GM08714 (cell line): ENCODE data around the gene FAHD1.
"Not testable (repeated sequence)": the region's sequence is repeated elsewhere in the genome, so short reads cannot be mapped to it uniquely, and the experiment has no call there.

Experiments used
- H3K4me3 ChIP-seq: fragments of 200-500 bp; sonication (Bioruptor generic); 2 replicates; pipeline ENCODE4 v1.5.1; 2014; ENCODE audit warnings: mild to moderate bottlenecking, low read length, inconsistent platforms
- ZNF274 ChIP-seq: IDR thresholded peaks from 2 replicates; pipeline ENCODE4 v1.6.1; 2012; ENCODE audit warnings: mild to moderate bottlenecking, low read depth, low read length

FAHD1 gene

GRCh38 chr16:1863681-1864460 lies 36.9 kb downstream of the FAHD1 start:
- no peak overlapping the region for H3K4me3 ChIP-seq
- no peak for TF ChIP-seq ZNF274

GRCh38 chr16:1865902-1866690 lies 39.1 kb downstream of the FAHD1 start:
- TF ChIP-seq ZNF274: no peak
- H3K4me3 ChIP-seq: no peak overlapping the region

- TF ChIP-seq ZNF274: no peak
Measured at GRCh38 chr16:1870365-1871082, 43.5 kb downstream of the FAHD1 start.

GRCh38 chr16:1871974-1872635 lies 45.1 kb downstream of the FAHD1 start, which contains the start of gene MEIOB:
Gene MEIOB, minus strand, starts transcription at chr16:1872164. Its CDS starts 3,989 bp downstream, at chr16:1868175.
- TF ChIP-seq ZNF274: no peak
- no peak within 1 kb of the TSS; the same call in 1 of the 2 replicates for H3K4me3 ChIP-seq

More at GRCh38 chr16:1870365-1871082, 43.5 kb downstream of the FAHD1 start:
- no peak overlapping the region for H3K4me3 ChIP-seq

GRCh38 chr16:1874854-1875253 lies 47.8 kb downstream of the FAHD1 start:
- H3K4me3 ChIP-seq: no peak overlapping the region
- TF ChIP-seq ZNF274: no peak

GRCh38 chr16:1876066-1876465 lies 49.1 kb downstream of the FAHD1 start:
- H3K4me3 ChIP-seq: not testable (repeated sequence)

- TF ChIP-seq ZNF274: no peak
Measured at GRCh38 chr16:1876468-1876867, 49.5 kb downstream of the FAHD1 start.

GRCh38 chr16:1877089-1877488 lies 50.1 kb downstream of the FAHD1 start:
- no peak overlapping the region for H3K4me3 ChIP-seq
- TF ChIP-seq ZNF274: no peak

More at GRCh38 chr16:1876468-1876867, 49.5 kb downstream of the FAHD1 start:
- no peak overlapping the region for H3K4me3 ChIP-seq

GRCh38 chr16:1877804-1878203 lies 50.8 kb downstream of the FAHD1 start:
- no peak overlapping the region for H3K4me3 ChIP-seq
- no peak for TF ChIP-seq ZNF274

- TF ChIP-seq ZNF274: no peak
- H3K4me3 ChIP-seq: no peak overlapping the region
Measured at GRCh38 chr16:1878256-1878655, 51.2 kb downstream of the FAHD1 start.
